Parathyroid adenoma (tissue), 2 donors: Measurements from ENCODE around the gene SLAMF1.

Experiments used
- H2AFZ ChIP-seq: fragments of 300-600 bp; sonication (generic); one replicate; pipeline ENCODE4 v1.7.0; 2017; ENCODE audit warnings: antibody characterized with exemption, mild to moderate bottlenecking
- H3K27ac ChIP-seq: fragments of 300-600 bp; sonication (generic); one replicate; pipeline ENCODE4 v1.7.0; 2017
- H3K27me3 ChIP-seq: fragments of 300-600 bp; sonication (generic); one replicate; pipeline ENCODE4 v1.7.0; 2017; ENCODE audit warnings: low read length; ENCODE audit not compliant: control insufficient read depth, insufficient read depth
- H3K36me3 ChIP-seq: fragments of 300-600 bp; sonication (generic); one replicate; pipeline ENCODE4 v1.7.0; 2017; ENCODE audit warnings: low read length; ENCODE audit not compliant: control insufficient read depth, insufficient read depth
- H3K4me1 ChIP-seq: fragments of 300-600 bp; sonication (generic); one replicate; pipeline ENCODE4 v1.7.0; 2017; ENCODE audit warnings: control low read depth
- H3K4me2 ChIP-seq: fragments of 300-600 bp; sonication (generic); one replicate; pipeline ENCODE4 v1.7.0; 2017; ENCODE audit warnings: low read length
- H3K4me3 ChIP-seq: fragments of 300-600 bp; sonication (generic); one replicate; pipeline ENCODE4 v1.7.0; 2017; ENCODE audit warnings: low read depth, low read length
- H3K79me2 ChIP-seq: fragments of 300-600 bp; sonication (generic); one replicate; pipeline ENCODE4 v1.7.0; 2017; ENCODE audit warnings: control low read depth
- H3K9ac ChIP-seq: fragments of 300-600 bp; sonication (generic); one replicate; pipeline ENCODE4 v1.7.0; 2017; ENCODE audit warnings: mild to moderate bottlenecking
- H3K9me3 ChIP-seq: fragments of 300-600 bp; sonication (generic); one replicate; pipeline ENCODE4 v1.7.0; 2017; ENCODE audit warnings: low read length; ENCODE audit not compliant: control insufficient read depth
- CTCF ChIP-seq: fragments of 300-600 bp; sonication (generic); IDR thresholded peaks from one replicate; pipeline ENCODE4 v1.7.0; 2017; ENCODE audit warnings: antibody characterized with exemption, mild to moderate bottlenecking
- donor health status: primary hyperparathyroidism.

The SLAMF1 gene

GRCh38 chr1:160610569-160611242, 36.1 kb downstream of the SLAMF1 start:
- no peak overlapping the region for H3K27ac ChIP-seq
- H3K9ac ChIP-seq: no peak overlapping the region
- no peaks in the 10 kb centered on the region for H3K36me3 ChIP-seq
- no peak overlapping the region for H3K4me2 ChIP-seq
- no peaks in the 10 kb centered on the region for H3K4me1 ChIP-seq
- H3K79me2 ChIP-seq: no peaks in the 10 kb centered on the region
- H3K27me3 ChIP-seq: no peaks in the 10 kb centered on the region
- no peak overlapping the region for H2AFZ ChIP-seq
- no peak for TF ChIP-seq CTCF
- no peak overlapping the region for H3K4me3 ChIP-seq
- H3K9me3 ChIP-seq: no peaks in the 10 kb centered on the region

- H3K4me1 ChIP-seq: no peaks in the 10 kb centered on the region
- no peak overlapping the region for H3K4me2 ChIP-seq
- no peaks in the 10 kb centered on the region for H3K27me3 ChIP-seq
- no peak overlapping the region for H3K9ac ChIP-seq
- no peaks in the 10 kb centered on the region for H3K9me3 ChIP-seq
- H2AFZ ChIP-seq: no peak overlapping the region
- H3K36me3 ChIP-seq: no peaks in the 10 kb centered on the region
- TF ChIP-seq CTCF: no peak
- no peak overlapping the region for H3K4me3 ChIP-seq
- no peak overlapping the region for H3K27ac ChIP-seq
- no peaks in the 10 kb centered on the region for H3K79me2 ChIP-seq
These were observed 37.9 kb downstream of the SLAMF1 start for GRCh38 chr1:160608941-160609340.

- no peak overlapping the region for H3K27ac ChIP-seq
These were observed 38.3 kb downstream of the SLAMF1 start for GRCh38 chr1:160608514-160608913.

GRCh38 chr1:160608057-160608456, 38.8 kb downstream of the SLAMF1 start:
- H3K9ac ChIP-seq: no peak overlapping the region
- no peak overlapping the region for H3K4me3 ChIP-seq
- H3K27ac ChIP-seq: no peak overlapping the region
- H3K4me2 ChIP-seq: no peak overlapping the region
- no peaks in the 10 kb centered on the region for H3K79me2 ChIP-seq
- H3K9me3 ChIP-seq: no peaks in the 10 kb centered on the region
- TF ChIP-seq CTCF: no peak
- no peak overlapping the region for H2AFZ ChIP-seq
- no peaks in the 10 kb centered on the region for H3K36me3 ChIP-seq
- no peaks in the 10 kb centered on the region for H3K4me1 ChIP-seq
- no peaks in the 10 kb centered on the region for H3K27me3 ChIP-seq

More at GRCh38 chr1:160608514-160608913, 38.3 kb downstream of the SLAMF1 start:
- Histone ChIP-seq H3K79me2 (no peaks in the 10 kb centered on the region), H3K9me3 (no peaks in the 10 kb centered on the region), H2AFZ (no peak overlapping the region), H3K4me1 (no peaks in the 10 kb centered on the region), H3K4me2 (no peak overlapping the region), H3K36me3 (no peaks in the 10 kb centered on the region), H3K9ac (no peak overlapping the region), H3K4me3 (no peak overlapping the region), H3K27me3 (no peaks in the 10 kb centered on the region)
- no peak for TF ChIP-seq CTCF

- Histone ChIP-seq H3K4me3 (no peak overlapping the region), H2AFZ (no peak overlapping the region), H3K9me3 (no peaks in the 10 kb centered on the region), H3K9ac (no peak overlapping the region), H3K79me2 (no peaks in the 10 kb centered on the region), H3K4me2 (no peak overlapping the region), H3K36me3 (no peaks in the 10 kb centered on the region), H3K4me1 (no peaks in the 10 kb centered on the region), H3K27ac (no peak overlapping the region), H3K27me3 (no peaks in the 10 kb centered on the region)
- no peak for TF ChIP-seq CTCF
These were observed 39.2 kb downstream of the SLAMF1 start for GRCh38 chr1:160607672-160608032.
